Kidney epithelial cell (primary cell): ENCODE data around the gene RNF227. TPM values are rescaled to one million over a fixed set of nuclear protein-coding genes. Genes with fewer than 3 reads are reported as not detected.
"Not testable (repeated sequence)": the region's sequence is repeated elsewhere in the genome, so short reads cannot be mapped to it uniquely, and the experiment has no call there.

Experiments
- DNase-seq: peaks from one replicate; pipeline ENCODE4 v3.0.0-alpha.2; 2010; ENCODE audit warnings: low read depth
- H3K27me3 ChIP-seq: 2 replicates; pipeline ENCODE4 v1.6.0; 2011; ENCODE audit warnings: low read length; ENCODE audit not compliant: control insufficient read depth, insufficient read depth
- H3K36me3 ChIP-seq: 2 replicates; pipeline ENCODE4 v1.5.1; 2011; ENCODE audit warnings: low read length; ENCODE audit not compliant: control insufficient read depth, insufficient read depth
- H3K4me3 ChIP-seq: 2 replicates; pipeline ENCODE4 v1.5.1; 2011; ENCODE audit warnings: low read depth, mild to moderate bottlenecking, control low read depth, low read length
- total RNA-seq: library from RNA; depleted of rRNA; stranded (reverse); fragments of >200 nt; gene quantifications from 2 replicates; pipeline ENCODE4 v1.2.3, GENCODE V29; 2015
- TF ChIP-seq, protein P1 (sequence below): IDR thresholded peaks from 2 replicates; pipeline ENCODE4 v1.5.1; 2011; ENCODE audit warnings: mild to moderate bottlenecking, moderate library complexity, low read length, control low read depth, inconsistent platforms; ENCODE audit not compliant: insufficient read depth, poor library complexity, severe bottlenecking

Gene RNF227
- total RNA-seq: 1.5 and 3.9 TPM in 2 replicates

DNA sequence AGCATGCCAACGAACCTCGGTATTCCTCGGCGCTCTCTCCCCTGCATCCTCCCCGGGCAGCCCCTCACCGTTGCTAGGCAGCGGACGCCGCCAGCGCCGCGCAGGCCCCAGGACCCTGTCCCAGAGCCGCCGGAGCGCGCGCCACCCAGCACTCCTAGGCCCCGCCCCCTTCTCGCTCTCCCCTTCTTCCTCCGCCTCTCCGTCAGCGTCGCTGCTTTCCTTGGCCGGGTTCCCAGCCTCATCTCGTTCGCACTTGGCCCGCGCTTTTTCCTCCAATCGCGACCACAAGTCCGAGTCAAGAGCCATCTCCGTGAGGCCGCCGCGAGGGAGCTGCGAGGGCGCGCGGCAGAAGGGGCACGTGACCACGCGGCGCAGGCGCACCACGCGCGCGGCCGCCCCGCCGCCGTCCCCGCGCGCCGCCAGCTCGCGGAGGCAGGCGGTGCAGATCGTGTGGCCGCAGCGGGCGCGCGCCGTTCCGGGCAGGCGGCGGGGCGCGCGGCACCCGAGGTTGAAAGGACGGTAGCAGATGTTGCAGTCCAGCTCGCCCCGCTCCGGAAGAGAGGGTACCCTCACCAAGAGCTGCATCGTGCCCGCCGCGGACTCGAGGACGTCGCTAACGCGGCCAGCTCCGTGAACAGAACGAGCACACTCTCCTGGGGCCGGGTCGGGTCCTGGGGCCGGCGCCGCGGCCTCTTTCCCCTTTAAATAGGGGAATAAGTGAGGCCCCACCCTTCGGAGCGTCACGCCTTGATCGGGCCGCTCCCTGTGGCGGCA lies at the start of gene RNF227:
TSS of gene RNF227 (minus strand) at position 679 of the 774 bp plus-strand sequence. CDS start at position 585, 94 bp downstream.
- no peaks in the 10 kb centered on the region for H3K36me3 ChIP-seq
- H3K4me3 ChIP-seq: peak within 1 kb of the TSS; percentile 46
- no peaks in the 10 kb centered on the region for H3K27me3 ChIP-seq
- TF ChIP-seq, protein P1, sequence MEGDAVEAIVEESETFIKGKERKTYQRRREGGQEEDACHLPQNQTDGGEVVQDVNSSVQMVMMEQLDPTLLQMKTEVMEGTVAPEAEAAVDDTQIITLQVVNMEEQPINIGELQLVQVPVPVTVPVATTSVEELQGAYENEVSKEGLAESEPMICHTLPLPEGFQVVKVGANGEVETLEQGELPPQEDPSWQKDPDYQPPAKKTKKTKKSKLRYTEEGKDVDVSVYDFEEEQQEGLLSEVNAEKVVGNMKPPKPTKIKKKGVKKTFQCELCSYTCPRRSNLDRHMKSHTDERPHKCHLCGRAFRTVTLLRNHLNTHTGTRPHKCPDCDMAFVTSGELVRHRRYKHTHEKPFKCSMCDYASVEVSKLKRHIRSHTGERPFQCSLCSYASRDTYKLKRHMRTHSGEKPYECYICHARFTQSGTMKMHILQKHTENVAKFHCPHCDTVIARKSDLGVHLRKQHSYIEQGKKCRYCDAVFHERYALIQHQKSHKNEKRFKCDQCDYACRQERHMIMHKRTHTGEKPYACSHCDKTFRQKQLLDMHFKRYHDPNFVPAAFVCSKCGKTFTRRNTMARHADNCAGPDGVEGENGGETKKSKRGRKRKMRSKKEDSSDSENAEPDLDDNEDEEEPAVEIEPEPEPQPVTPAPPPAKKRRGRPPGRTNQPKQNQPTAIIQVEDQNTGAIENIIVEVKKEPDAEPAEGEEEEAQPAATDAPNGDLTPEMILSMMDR: no peak
- peak; percentile 67 for DNase-seq

DNA sequence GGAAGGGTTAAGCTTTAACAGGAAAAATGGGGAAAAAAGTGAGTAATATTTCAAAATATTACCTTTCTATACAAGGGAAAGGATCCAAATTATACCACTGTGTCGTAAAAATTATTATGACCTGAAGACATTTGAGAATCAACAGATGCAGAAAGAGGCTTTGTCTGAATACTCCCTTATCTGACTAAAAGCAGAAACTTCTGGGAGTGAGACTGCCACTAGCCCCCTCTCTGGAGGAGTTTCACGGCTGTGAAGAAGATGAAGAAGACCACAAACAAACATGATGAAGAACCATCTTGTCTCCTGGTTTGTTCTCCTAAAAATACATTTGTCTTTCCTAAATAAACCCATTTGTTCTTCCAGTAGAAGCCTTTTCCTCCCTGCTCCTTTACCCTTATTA lies 45.3 kb upstream of the RNF227 start:
- Histone ChIP-seq H3K27me3 (no peaks in the 10 kb centered on the region), H3K4me3 (no peak overlapping the region), H3K36me3 (no peaks in the 10 kb centered on the region)
- DNase-seq: no peak
- TF ChIP-seq, protein P1: no peak

DNA sequence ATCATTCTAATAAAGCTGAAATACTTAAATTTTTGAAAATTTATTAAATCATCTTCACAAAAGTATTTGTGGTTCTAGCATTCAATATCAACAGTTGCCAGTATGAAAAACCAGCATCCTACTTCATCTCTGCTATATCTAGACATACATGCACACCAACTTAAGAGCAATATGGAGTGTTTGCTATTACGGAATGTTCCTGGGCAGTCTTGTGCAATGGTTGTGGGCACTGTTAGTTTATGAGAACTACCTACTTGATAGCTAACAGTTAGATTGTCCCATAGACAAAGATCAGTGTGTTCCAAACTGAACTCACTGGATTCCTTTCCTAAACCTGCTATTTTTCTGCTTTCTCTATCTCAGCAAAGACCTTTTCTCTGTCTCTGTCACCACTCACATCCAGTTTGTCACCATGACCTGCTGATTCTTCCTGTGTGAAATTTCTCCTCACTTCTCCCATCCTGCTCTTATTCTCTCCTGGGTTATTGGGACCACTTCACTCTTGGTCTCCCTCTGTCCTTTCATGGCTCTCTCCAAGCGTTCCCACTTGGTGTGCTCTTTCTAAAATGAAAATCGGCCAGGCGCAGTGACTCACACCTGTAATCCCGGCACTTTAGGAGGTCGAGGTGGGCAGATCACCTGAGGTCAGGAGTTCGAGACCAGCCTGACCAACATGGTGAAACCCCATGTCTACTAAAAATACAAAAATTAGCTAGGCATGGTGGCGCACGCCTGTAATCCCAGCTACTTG lies 43.6 kb upstream of the RNF227 start:
- no peak overlapping the region for H3K4me3 ChIP-seq
- H3K27me3 ChIP-seq: no peaks in the 10 kb centered on the region
- TF ChIP-seq, protein P1: no peak
- DNase-seq: no peak
- H3K36me3 ChIP-seq: no peaks in the 10 kb centered on the region

DNA sequence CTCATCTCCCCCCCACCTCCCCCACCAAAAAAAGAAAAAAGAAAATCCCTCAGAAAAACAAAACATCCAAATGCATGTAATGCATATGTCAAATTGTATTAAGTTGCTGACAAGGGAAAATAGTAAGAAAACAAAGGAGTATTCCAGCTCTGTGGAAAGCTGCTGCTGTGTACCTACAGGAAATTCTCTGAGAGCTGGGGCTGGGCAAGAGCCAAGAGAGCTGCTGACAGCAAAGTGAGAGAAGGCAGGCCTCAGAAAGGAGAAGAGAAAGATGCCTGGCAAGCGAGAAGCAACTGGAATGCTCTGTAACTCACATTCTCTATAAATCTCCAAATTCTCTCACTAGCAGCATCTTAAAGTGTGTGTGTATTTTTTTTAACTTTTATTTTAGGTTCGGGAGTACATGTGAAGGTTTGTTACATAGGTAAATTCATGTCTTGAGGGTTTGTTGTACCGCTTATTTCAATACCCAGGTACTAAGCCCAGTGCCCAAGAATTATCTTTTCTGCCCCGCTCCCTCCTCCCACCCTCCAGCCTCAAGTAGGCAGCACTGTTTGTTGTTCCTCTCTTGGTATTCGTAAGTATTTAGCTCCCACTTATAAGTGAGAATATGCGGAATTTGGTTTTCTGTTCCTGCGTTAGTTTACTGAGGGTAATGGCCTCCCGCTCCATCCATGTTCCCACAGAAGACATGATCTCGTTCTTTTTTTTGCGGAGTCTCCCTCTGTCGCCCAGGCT lies 40.3 kb upstream of the RNF227 start:
- no peaks in the 10 kb centered on the region for H3K36me3 ChIP-seq
- TF ChIP-seq, protein P1: no peak
- no peak overlapping the region for H3K4me3 ChIP-seq
- DNase-seq: no peak
- no peaks in the 10 kb centered on the region for H3K27me3 ChIP-seq

DNA sequence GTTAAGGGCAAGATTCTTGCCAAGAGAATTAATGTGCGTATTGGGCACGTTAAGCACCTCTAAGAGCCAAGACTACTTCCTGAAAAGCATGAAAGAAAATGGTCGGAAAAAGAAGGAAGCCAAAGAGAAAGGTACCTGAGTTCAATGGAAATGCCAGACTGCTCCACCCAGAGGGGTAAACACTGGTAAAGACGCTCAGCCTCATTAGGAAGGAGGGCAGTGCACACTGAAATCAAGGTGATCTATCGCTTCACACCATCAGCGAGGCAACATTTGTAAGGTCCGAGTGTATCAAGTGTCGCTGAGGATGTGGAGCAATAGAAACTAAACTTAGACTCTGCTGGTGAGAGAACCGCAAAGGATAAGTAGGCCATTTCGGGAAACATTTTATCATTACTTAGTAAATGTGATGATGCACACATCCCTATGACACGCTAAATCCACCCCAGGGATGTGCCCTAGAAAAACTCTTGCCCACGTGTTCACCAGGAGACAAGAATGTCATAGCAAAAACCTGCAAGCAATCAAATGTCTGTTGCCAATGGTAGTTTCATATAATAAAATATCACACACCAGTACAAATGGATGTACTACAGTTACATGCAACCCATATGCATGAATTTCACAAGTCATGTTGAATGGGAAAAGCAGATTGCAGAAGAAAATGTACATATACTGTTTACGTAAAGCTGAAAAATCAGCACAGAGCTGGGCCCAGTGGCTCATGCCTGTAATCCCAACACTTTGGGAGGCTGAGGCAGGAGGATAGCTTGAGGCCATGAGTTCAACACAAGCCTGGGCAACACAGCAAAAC lies 39.5 kb upstream of the RNF227 start:
- no peaks in the 10 kb centered on the region for H3K27me3 ChIP-seq
- no peaks in the 10 kb centered on the region for H3K36me3 ChIP-seq
- TF ChIP-seq, protein P1: no peak
- no peak overlapping the region for H3K4me3 ChIP-seq
- DNase-seq: no peak

DNA sequence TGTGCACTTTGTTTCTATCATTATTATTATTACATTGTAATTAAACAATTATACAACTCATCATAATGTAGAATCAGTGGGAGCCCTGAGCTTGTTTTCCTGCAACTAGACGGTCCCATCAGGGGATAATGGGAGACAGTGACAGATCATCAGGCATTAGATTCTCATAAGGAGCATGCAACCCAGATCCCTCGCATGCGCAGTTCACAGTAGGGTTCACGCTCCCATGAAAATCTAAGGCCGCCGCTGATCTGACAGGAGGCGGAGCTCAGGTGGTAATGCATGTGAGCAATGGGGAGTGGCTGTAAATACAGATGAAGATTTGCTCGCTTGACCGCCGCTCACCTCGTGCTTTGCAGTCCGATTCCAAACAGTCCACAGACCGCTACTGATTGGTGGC lies 37.2 kb upstream of the RNF227 start:
- not testable (repeated sequence) for DNase-seq, H3K27me3 ChIP-seq, H3K36me3 ChIP-seq, H3K4me3 ChIP-seq
